CD4-positive, alpha-beta T cell treated with Interferon gamma for 1 hour (primary cell): ENCODE results near the gene FLOT2.
"Not testable (repeated sequence)": the region's sequence is repeated elsewhere in the genome, so short reads cannot be mapped to it uniquely, and the experiment has no call there.

Source experiments
- DNase-seq: peaks from one replicate; pipeline ENCODE4 v3.0.0-alpha.2; 2020

Gene FLOT2

DNA sequence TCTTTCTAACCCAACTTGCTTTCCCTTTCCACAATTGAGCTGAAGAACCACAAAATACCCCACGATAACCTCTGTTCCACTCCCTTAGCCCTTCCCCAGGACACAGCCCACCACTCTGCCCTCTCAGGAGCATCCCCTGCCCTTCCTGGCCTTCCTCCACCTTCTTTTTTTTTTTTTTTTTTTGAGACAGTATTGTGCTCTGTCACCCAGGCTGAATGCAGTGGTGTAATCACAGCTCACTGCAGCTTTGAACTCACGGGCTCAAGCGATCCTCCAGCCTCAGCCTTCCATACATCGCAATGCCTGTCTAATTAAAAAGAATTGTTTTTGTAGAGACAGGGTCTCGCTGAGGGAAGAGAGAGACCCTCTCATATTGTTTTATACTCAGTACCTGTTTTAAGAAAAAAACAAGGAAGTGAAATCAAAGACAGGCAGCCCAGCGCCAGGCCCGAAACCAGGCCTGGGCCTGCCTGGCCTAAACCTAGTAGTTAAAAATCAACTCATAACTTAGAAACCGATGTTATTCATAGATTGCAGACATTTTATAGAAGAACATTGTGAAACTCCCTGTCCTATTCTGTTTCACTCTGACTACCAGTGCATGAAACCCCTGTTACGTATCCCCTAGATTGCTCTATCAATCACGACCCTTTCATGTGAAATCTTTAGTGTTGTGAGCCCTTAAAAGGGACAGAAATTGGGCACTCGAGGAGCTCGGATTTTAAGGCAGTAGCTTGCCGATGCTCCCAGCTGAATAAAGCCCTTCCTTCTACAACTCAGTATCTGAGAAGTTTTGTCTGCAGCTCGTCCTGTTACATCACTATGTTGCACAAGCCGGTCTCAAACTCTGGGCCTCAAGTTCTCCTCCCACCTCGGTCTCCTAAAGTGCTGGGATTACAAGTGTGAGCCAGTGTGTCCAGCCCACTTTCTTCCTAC lies 4.0 kb downstream of the FLOT2 start:
- peak; percentile 37 for DNase-seq

- no peak for DNase-seq
Observed at GRCh38 chr17:28892024-28892423, 5.5 kb downstream of the FLOT2 start.

DNA sequence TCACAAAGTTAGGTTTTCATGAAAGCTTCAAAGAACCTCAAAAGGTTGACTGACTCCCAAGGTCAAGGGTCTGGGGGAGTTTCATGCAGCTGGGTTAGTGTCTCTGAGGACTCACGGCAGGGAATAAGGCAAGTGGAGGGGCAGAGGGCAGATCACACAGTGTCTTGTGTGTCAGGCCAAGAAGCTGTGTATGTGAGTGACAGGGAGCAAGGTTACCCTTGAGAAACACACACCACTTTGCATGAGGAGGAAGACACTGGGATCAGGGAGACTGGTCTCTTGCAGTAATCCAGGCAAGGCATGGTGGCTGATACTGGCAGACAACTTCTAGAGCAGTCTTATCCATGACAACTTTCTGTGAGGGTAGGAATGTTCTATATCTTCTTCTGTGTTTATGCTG lies 6.3 kb downstream of the FLOT2 start:
- no peak for DNase-seq

DNA sequence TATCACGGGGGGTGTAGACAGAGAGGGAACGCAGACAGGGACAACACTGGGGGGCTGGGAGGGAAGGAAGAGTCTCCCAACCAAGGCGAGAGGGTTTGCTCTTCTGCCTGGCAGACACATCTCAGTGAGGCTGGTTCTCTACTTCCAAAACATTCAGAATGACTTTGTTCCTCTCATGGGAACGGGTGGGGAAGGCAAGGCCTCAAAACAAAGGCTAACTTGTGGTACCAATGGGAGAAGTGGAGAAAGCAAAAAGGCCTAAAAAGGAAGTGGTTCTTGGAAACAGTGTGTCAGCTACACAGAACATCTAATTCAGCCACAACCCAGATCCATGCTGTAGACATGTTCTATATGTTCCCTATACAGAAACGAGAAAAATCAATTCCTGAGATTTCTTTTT lies 7.5 kb downstream of the FLOT2 start:
- DNase-seq: no peak

GRCh38 chr17:28888832-28889231 lies 8.7 kb downstream of the FLOT2 start:
- no peak for DNase-seq

GRCh38 chr17:28887871-28888471 lies 9.6 kb downstream of the FLOT2 start:
- DNase-seq: no peak

DNA sequence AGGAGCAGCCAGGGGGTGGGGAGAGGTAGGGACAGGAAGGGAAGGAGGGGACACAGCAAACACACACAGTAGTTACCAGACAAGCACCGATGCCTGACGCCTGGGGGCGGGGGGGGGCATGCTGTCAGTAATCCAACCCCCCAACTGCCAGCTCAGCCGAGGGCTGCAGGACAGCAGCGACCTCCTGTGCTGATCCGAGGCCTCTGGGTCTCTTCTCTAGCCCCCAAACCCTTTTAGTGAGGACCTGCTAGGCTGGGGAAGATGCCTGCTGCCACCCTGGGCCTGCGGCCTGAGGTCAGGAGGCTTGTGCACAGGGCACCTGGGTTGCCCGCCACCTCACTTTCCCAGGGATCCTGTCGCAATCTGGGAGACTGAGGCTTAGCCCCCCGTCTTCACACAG lies 11.6 kb downstream of the FLOT2 start:
- DNase-seq: no peak

GRCh38 chr17:28885363-28885762 lies 12.2 kb downstream of the FLOT2 start:
- no peak for DNase-seq

DNA sequence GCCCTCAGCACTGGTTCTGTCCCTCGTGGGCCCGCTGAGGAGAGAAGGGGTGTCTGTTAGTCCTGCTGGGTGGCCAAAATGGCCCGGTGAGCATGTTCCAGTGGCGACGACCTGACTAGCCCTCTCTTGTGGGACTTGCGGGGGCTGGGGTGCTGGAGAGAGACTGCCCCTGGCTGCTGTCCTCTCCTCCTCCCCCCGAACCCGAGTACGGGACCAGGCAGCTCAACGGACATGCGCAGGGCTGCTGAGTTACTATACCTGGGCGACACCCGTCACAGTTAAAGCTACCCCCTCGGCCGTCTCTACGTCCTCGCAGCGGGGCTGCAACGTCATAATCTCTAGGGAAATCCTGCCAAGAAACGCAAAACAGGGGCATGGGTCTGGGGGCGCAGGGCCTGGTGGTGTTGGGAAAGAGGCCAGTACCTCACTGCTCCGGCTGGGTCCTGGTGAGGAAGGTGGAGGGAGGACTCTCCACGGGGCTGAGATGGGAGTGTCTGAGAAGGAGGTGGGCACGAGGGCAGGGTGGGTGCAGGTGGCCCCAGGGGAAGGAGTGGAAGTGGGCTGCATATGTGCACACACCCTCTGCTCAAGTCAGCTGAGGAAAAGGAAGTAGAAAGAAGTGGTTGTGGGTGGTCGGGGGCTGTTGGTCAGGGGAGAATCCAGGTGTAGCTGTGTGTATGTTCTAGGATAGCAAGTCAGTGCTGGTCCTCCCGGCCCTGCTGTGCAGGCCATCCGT lies 13.4 kb downstream of the FLOT2 start:
- DNase-seq: no peak

- DNase-seq: no peak
Observed at GRCh38 chr17:28882154-28882895, 15.2 kb downstream of the FLOT2 start.

DNA sequence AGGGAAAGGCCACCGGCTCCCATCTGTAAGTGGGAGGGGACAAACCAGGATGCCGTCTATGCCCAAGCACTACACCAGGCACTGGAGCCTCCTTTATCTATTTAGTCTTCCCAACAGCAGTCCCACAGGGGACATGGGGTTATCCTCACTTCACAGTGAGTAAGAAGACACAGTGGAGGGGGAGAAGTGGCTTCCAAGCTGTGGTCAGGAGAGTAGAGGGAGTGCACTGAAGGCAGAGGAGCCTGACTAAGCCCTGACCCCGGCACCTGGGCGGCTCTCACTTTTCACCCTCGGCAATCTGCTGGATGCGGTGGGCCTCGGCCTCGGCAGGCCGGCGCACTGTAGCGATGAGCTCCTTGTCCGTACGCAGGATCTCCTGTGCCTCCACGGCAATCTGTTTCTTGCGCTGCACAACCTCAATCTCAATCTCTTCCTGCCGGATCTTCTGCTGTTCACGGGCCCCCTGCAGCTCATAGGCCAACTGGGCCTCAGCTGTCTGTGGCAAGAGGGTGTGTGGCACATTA lies 15.9 kb downstream of the FLOT2 start:
- DNase-seq: no peak

GRCh38 chr17:28880572-28880945 lies 17.0 kb downstream of the FLOT2 start:
- no peak for DNase-seq

DNA sequence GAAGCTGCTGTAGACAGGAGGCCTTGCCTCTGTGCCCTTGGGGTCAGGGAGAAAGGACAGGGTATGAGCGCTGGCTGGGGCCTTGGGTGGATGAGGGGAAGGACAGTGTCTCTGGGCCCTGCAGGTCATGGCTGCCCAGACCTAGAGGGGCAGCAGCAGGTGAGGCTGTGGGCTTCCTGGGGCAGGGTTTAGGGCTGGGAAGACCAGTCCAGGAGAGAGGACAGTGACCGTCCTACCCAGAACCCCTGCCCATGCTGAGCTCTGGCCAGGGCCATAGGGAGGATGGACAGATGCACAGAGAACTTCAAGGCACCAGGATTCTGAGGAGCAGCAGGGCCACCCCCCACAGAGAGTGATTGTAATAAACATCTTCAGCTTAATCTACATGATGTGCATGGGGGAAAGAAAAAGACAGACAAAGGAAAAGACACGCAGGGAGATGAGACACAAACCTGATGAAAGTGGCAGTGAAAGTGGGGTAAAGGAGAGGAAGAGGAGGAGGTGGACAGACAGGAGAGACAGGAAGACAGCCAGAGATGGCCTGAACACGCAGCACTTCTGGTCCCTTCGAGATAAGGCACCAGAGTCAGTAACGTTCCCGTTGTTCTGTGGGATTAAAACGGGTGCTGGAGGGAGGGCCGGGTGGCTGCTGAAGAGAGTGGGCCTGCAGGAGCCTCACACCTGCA lies 17.5 kb downstream of the FLOT2 start:
- no peak for DNase-seq

DNA sequence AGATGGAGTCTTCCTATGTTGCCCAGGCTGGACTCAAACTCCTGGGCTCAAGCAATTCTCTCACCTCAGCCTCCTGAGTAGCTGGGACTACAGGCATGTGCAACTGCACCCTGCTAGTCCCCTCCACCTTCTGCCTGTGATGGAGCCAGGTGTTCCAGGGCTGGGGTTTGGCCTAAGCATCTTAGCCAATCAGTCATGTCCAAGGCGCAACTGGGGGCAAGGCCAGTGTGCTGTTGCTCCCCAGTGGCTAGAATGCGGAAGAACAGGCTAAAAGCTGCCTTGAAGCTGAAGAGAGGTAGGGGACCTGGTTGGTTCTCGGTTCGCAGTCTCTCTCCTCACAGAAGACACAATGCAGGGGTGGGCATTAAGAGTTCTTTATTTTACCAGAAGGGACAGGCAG lies 18.6 kb downstream of the FLOT2 start:
- DNase-seq: no peak

DNA sequence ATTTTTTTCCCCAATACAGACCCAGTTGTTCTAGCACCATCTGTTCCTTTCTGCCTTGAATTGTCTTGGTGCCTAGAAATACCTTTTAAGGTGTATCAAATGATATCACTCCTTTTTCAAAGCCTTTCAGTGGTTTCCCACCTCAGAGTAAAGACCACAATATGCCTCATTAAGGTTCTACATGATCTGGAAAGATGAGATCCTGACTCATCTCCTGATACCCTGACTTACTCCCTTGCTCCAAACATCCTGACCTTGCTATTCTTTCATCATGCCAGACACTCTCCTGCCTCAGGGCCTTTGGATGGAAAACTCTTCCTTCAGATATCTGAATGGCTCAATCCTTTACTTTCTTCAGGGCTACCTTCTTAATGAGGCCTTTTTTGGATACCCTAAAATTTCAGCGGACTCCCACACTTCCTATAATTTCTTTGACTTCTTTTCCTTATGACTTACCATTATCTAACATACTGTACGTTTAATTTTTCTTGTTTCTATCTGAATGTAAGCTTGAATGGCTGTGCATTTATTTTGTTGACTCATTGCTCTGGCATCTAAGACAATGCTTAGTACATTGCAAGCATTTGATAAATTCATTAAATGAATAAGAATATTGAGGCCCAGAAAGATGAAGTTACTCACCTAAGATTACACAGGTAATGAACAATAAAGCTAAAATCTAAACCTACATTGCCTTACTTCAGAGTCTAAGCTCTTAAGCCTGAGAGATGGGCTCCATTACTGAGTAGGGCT lies 19.2 kb downstream of the FLOT2 start:
- DNase-seq: no peak

GRCh38 chr17:28877150-28877711 lies 20.3 kb downstream of the FLOT2 start:
- not testable (repeated sequence) for DNase-seq

- DNase-seq: no peak
Observed at GRCh38 chr17:28875848-28876550, 21.5 kb downstream of the FLOT2 start.

DNA sequence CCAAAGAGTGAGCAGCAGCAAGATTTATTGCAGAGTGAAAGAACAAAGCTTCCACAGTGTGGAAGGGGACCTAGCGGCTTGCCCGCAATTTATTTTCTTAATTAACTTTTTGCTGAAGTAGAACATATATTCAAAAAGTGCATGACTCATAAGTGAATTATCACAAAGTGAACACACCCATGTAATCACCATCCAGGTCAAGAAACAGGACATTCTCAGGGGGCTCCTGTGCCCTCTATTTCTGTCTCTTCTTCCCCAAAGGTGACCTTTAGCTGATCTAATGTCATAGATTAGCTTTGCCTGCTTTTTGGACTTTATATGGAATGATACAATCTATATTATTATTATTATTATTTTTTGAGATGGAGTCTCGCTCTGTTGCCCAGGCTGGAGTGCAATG lies 22.8 kb downstream of the FLOT2 start:
- DNase-seq: no peak

GRCh38 chr17:28873839-28874238 lies 23.7 kb downstream of the FLOT2 start:
- DNase-seq: no peak

- peak; percentile 29 for DNase-seq
Observed at GRCh38 chr17:28871056-28871579, 26.4 kb downstream of the FLOT2 start.
